Cardiac fibroblast (primary cell): ENCODE measurements around the gene ZRSR2.
A peak's percentile ranks its signal among the peaks of the same experiment; 100 is the strongest.

Source experiments
- DNase-seq, 2 donors: peaks; one replicate each; pipeline versions ENCODE4 v3.0.0 to v3.0.0-alpha.2; 2010; ENCODE audit warnings: low read depth in 2 of 2
- H3K4me3 ChIP-seq, 2 donors: replicated peaks in 1 of 2; 1 replicate in 1 of 2; 2 replicates in 1 of 2; pipeline ENCODE4 v1.5.1; 2011; ENCODE audit warnings: low read depth in 2 of 2, low read length in 2 of 2, mild to moderate bottlenecking in 2 of 2, moderate library complexity in 1 of 2
- TF ChIP-seq, protein P1 (sequence below): IDR thresholded peaks from one replicate; pipeline ENCODE4 v1.5.1; 2011; ENCODE audit warnings: low read depth, mild to moderate bottlenecking, low read length, inconsistent platforms

Gene ZRSR2

DNA sequence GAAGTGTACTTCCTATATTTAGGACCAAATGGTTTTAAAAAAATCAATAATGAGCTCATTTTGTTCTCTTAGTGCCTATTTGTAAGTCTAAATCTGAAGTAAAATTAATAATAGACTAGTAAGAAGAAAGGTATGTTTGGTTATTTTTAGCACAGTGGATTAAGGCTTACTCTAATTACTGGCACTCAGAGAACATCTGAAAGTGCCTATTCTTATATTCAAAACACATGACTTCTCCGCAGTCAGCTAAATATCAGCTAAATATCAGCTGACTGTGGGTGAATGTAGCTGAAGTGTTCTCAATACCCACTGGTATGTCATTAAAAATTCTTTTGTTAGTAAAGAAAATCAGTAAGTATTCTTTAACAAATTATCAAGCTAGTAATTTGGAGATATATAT is 58.3 kb downstream of the ZRSR2 start:
- DNase-seq, result no peak
- TF ChIP-seq, protein P1, sequence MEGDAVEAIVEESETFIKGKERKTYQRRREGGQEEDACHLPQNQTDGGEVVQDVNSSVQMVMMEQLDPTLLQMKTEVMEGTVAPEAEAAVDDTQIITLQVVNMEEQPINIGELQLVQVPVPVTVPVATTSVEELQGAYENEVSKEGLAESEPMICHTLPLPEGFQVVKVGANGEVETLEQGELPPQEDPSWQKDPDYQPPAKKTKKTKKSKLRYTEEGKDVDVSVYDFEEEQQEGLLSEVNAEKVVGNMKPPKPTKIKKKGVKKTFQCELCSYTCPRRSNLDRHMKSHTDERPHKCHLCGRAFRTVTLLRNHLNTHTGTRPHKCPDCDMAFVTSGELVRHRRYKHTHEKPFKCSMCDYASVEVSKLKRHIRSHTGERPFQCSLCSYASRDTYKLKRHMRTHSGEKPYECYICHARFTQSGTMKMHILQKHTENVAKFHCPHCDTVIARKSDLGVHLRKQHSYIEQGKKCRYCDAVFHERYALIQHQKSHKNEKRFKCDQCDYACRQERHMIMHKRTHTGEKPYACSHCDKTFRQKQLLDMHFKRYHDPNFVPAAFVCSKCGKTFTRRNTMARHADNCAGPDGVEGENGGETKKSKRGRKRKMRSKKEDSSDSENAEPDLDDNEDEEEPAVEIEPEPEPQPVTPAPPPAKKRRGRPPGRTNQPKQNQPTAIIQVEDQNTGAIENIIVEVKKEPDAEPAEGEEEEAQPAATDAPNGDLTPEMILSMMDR, result no peak
- no peak overlapping the region for H3K4me3 ChIP-seq

- no peak overlapping the region for H3K4me3 ChIP-seq
- DNase-seq, result peak; percentile 17 to 28
- TF ChIP-seq, protein P1, result peak; percentile 14
These were observed 59.3 kb downstream of the ZRSR2 start for GRCh38 chrX:15849555-15849954.

GRCh38 chrX:15853586-15854079 is 63.3 kb downstream of the ZRSR2 start:
- TF ChIP-seq, protein P1, result no peak
- no peak for DNase-seq
- H3K4me3 ChIP-seq, result peak overlapping the region; percentile 51 to 63

DNA sequence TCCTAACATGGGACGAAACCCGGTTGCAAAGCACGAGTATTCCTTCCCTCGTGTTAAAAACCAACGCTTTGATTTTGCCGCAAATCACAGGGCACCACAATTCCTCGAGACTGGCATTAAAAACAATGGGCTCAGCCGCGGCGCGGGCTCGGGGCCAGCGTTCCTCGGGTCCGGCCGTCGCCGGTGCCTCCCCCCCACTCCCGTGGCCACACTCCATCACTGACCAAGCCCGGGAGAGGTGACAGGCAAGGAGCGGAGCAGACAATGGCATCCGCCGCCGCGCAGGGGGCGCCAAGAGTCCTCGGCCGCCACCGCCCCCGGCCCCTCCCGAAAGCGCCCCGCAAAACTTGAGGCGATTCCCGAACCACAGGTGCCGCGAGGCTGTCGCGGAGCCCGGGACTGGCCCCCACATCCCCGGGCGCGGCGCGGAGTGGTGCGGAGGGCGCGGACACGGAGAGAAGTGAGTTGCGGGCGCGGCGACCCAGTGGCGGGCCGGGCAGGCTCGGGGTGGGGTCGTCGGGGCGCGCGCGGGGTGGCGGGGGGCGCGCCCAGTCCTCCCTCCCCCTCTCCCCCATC is 63.9 kb downstream of the ZRSR2 start:
- peak overlapping the region; percentile 51 to 63 for H3K4me3 ChIP-seq
- DNase-seq, result no peak
- TF ChIP-seq, protein P1, result no peak

DNA sequence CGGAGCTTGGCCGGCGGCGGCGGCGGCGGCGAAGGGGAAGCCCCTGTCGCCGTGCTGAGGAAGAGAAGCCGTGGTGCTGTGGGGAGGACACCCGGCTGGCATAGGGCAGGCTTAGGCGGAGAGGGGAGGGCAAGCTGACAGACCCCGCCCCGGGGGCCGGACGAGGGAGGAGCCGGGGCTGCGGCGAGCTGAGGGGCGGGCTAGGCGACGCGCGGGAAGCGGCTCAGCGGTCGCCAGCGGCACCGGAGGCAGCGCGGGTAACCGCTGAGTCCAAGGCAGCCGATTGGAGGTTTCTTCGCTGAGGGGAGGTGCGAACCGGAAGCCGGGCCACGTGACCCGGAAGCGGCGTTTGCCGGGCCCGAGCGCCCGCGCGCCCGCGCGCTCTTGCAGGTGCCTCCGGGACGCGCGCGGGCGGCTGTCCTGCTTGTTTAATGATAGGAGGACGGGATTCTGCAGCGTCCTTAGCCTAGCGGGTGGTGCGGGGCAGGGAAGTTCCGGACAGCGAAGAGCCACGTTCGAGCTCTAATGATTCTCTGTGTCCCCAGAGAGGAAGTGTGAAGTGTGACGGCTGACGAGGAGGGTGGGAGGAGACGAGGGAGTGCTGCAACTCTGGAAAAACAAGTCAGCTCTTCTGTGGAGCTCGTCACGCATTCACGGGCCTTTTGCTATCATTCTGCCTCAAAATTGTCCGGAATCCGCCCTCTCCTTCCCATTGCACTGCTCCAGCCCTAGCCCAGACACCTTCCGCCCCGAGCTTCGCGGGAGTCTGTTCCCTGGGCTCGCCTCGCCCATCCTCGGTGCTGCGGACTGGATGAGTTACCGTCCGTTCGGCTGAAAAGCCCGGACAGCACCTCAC is 64.7 kb downstream of the ZRSR2 start, which contains the start of gene AP1S2:
Gene AP1S2 (minus strand): TSS at position 102 of the 856 bp plus-strand sequence. CDS start 2,289 bp downstream, outside the sequence.
- peak; percentile 87 to 93 for DNase-seq
- TF ChIP-seq, protein P1, result no peak

GRCh38 chrX:15855568-15856221 is 65.4 kb downstream of the ZRSR2 start:
- DNase-seq, result no peak
- peak overlapping the region; percentile 63 to 64 for H3K4me3 ChIP-seq

More for the DNA sequence above, 64.7 kb downstream of the ZRSR2 start, which contains the start of gene AP1S2:
- H3K4me3 ChIP-seq, result peak within 1 kb of the TSS; percentile 63 to 64

More at GRCh38 chrX:15855568-15856221, 65.4 kb downstream of the ZRSR2 start:
- TF ChIP-seq, protein P1, result no peak
